Measurements from ENCODE around the gene MMP1. TPM values are rescaled to one million over a fixed set of nuclear protein-coding genes. Genes with fewer than 3 reads are reported as not detected.

The MMP1 gene
- total RNA-seq, 2 donors from 2014 or later, result 0.16 TPM; not detected in 1

DNA sequence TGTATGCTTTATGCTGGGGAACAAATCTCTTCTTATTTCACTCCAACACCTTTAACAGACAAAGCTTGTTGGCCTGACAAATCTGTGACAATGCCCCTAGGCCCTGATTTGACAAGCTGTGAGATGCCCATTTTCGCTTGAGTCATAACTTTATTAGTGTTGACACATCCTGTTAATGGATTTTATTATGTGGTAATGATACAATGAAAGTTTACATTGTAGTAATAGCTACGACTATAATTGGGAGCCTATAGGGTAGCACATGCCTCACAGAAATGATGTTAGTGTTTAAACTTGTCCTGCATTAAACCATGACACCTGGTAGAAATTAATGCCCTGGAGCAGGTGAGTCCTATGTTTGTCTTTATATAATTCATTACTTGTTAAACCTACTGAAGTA is 14.2 kb downstream of the MMP1 start:
- Histone ChIP-seq H3K36me3 (no peaks in the 10 kb centered on the region), H3K4me1 (no peaks in the 10 kb centered on the region), H3K27ac (no peak overlapping the region), H3K27me3 (no peaks in the 10 kb centered on the region), H3K9me3 (no peaks in the 10 kb centered on the region), H3K4me3 (no peak overlapping the region)
- TF ChIP-seq, protein P1, sequence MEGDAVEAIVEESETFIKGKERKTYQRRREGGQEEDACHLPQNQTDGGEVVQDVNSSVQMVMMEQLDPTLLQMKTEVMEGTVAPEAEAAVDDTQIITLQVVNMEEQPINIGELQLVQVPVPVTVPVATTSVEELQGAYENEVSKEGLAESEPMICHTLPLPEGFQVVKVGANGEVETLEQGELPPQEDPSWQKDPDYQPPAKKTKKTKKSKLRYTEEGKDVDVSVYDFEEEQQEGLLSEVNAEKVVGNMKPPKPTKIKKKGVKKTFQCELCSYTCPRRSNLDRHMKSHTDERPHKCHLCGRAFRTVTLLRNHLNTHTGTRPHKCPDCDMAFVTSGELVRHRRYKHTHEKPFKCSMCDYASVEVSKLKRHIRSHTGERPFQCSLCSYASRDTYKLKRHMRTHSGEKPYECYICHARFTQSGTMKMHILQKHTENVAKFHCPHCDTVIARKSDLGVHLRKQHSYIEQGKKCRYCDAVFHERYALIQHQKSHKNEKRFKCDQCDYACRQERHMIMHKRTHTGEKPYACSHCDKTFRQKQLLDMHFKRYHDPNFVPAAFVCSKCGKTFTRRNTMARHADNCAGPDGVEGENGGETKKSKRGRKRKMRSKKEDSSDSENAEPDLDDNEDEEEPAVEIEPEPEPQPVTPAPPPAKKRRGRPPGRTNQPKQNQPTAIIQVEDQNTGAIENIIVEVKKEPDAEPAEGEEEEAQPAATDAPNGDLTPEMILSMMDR (IDR thresholded peaks at IDR 0.05), result no peak
- DNase-seq (ENCODE audit: low spot score), result no peak

DNA sequence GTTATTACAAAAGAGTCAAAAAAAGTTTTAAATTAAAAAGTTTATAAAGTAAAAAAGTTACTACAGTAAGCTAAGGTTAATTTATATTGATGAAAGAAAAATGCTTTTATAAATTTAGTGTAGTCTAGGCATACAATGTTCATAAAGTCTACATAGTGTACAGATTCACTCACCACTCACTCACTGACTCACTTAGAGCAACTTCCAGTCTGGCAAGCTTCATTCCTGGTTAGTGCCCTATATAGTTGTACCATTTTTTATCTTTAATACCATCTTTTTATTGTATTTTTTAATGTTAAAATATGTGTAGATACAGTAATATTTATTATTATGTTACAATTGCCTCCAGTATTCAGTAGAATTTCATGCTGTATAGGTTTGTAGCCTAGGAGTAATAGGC is 14.9 kb downstream of the MMP1 start:
- no peak overlapping the region for H3K4me3 ChIP-seq
- no peak overlapping the region for H3K27ac ChIP-seq
- H3K4me1 ChIP-seq, result no peaks in the 10 kb centered on the region
- H3K9me3 ChIP-seq, result no peaks in the 10 kb centered on the region
- TF ChIP-seq, protein P1 (IDR thresholded peaks at IDR 0.05), result no peak
- H3K27me3 ChIP-seq, result no peaks in the 10 kb centered on the region
- H3K36me3 ChIP-seq, result no peaks in the 10 kb centered on the region
- no peak for DNase-seq (ENCODE audit: low spot score)

DNA sequence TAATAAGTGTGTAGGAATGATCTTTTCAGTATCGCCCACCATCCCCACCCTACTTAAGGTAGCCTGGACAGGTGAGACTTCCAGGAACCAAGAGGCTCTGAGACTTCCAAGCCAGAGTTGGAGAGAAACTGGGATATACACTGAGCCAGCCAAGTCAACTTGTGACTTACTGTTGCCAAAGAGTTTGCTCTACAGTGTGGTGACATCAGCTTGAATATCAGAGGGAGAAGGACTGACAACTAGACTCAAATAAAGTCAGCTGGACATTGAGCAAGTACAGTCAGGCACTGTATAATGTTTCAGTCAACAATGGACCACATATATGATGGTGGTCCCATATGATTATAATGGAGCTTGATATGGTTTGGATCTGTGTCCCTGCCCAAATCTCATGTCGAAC is 16.3 kb downstream of the MMP1 start:
- no peak overlapping the region for H3K4me3 ChIP-seq
- H3K36me3 ChIP-seq, result no peaks in the 10 kb centered on the region
- no peaks in the 10 kb centered on the region for H3K4me1 ChIP-seq
- DNase-seq (ENCODE audit: low spot score), result no peak
- TF ChIP-seq, protein P1 (IDR thresholded peaks at IDR 0.05), result no peak
- no peaks in the 10 kb centered on the region for H3K27me3 ChIP-seq
- no peak overlapping the region for H3K27ac ChIP-seq
- no peaks in the 10 kb centered on the region for H3K9me3 ChIP-seq

DNA sequence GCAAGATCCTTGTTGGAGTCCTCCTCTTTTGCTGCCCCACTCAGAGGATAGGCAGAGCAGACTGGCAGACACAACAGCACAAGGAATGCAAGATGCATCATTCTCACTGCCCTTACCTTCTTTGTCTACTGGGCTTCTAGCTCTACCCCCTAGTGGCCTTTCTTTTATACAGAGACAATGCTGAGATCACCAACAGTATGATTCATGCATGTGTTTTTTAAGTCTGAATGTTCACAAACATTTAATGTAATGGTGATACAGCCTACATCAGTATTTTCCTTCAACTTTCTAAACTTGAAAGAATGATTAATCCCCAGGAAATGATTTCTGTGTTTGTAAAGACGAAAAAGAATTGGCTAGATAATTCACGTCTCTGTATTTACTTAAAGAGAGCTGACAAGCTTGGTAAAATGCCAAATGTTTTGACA is 17.5 kb downstream of the MMP1 start, which contains the start of gene MMP10:
Gene MMP10 (minus strand): TSS at position 138 of the 428 bp plus-strand sequence. CDS start 37 bp downstream, at position 101.
- Histone ChIP-seq H3K36me3 (no peaks in the 10 kb centered on the region), H3K27ac (no peak within 1 kb of the TSS), H3K27me3 (no peaks in the 10 kb centered on the region), H3K4me3 (no peak within 1 kb of the TSS), H3K4me1 (no peaks in the 10 kb centered on the region), H3K9me3 (no peaks in the 10 kb centered on the region)
- no peak for DNase-seq (ENCODE audit: low spot score)
- TF ChIP-seq, protein P1 (IDR thresholded peaks at IDR 0.05), result no peak

DNA sequence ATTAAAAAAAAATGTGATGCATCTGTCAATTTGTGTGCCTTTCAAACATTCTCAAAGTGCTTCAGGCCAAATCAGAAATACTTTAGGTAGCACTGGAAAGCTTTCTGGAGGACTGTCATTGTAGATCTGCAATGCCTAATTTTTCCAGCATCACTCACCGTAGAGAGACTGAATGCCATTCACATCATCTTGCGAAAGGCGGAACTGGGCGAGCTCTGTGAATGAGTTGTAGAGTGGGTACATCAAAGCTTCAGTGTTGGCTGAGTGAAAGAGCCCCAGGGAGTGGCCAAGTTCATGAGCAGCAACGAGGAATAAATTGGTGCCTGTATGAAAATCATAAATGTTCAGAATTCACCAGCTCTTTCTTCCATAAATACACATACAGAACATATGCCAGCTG is 21.5 kb downstream of the MMP1 start:
- no peaks in the 10 kb centered on the region for H3K9me3 ChIP-seq
- H3K4me3 ChIP-seq, result no peak overlapping the region
- TF ChIP-seq, protein P1 (IDR thresholded peaks at IDR 0.05), result no peak
- DNase-seq (ENCODE audit: low spot score), result no peak
- H3K27ac ChIP-seq, result no peak overlapping the region
- no peaks in the 10 kb centered on the region for H3K27me3 ChIP-seq
- no peaks in the 10 kb centered on the region for H3K4me1 ChIP-seq
- H3K36me3 ChIP-seq, result no peaks in the 10 kb centered on the region

DNA sequence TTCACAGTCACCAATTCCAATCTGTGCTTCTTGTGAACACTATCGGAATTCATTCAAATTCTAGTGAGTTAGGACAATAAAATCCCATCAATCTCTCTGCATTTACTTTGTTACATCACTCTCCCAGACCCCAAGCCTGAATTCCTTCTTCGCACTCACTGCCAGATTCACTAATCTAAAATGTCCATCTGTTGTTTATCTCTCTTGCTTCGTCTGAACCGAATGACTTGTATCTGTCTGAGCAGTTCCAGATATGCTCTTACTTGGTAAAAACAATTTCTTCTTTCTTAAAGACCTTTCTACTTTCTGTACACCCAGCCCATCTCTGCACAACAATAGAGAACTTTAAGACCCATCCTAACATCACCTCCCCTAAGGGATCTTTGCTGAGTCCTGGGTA is 24.6 kb downstream of the MMP1 start:
- H3K9me3 ChIP-seq, result no peaks in the 10 kb centered on the region
- H3K4me3 ChIP-seq, result no peak overlapping the region
- TF ChIP-seq, protein P1 (IDR thresholded peaks at IDR 0.05), result no peak
- DNase-seq (ENCODE audit: low spot score), result no peak
- no peak overlapping the region for H3K27ac ChIP-seq
- no peaks in the 10 kb centered on the region for H3K4me1 ChIP-seq
- no peaks in the 10 kb centered on the region for H3K36me3 ChIP-seq
- no peaks in the 10 kb centered on the region for H3K27me3 ChIP-seq

All from right atrium auricular region (tissue), 2 donors.